Measurements from ENCODE around the gene GPR108.

GPR108 gene

DNA sequence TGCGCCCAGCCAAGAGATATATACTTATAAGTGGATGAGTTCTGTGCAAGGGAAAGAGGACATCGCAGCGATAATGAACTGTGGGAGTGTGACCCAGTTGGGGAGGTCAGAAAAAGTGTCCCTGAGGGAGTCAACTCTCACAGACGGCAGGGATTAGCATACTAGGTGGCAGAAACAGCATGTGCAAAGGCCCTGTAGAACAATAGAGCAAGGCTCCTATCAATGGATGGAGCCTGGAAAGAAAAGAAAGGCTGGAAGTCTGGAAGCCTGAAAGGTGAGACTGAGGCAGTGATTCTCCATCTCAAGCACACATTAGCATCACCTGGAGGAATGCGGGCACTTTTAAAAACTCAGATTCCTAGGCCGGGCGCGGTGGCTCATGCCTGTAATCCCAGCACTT is 46.0 kb downstream of the GPR108 start:
- Histone ChIP-seq H2AFZ (ENCODE audit: insufficient read depth, low read length, poor library complexity) (no peak overlapping the region), H2AK5ac (ENCODE audit: low read length) (no peak overlapping the region), H3K18ac (ENCODE audit: low read length) (no peak overlapping the region), H4K12ac (ENCODE audit: low read depth, low read length) (no peak overlapping the region), H3K4me3 (ENCODE audit: low read depth, low read length) (no peak overlapping the region), H3K23ac (ENCODE audit: low read length) (no peak overlapping the region), H4K91ac (ENCODE audit: low read depth, low read length) (no peak overlapping the region), H3K27ac (ENCODE audit: low read depth, low read length) (no peak overlapping the region), H4K8ac (ENCODE audit: low read depth, low read length) (no peak overlapping the region), H3K79me1 (ENCODE audit: low read length) (no peaks in the 10 kb centered on the region), H3K9me3 (ENCODE audit: insufficient read depth, low read depth, low read length) (peaks cover 5% of the 10 kb centered on the region), H3K14ac (ENCODE audit: low read length) (no peak overlapping the region), H2BK120ac (ENCODE audit: insufficient read depth, low read length, poor library complexity) (no peak overlapping the region), H3K9ac (ENCODE audit: low read length) (no peak overlapping the region), H3K4me1 (ENCODE audit: control insufficient read depth in 1 of 2, insufficient read depth in 2 of 2, low read length in 2 of 2) (no peaks in the 10 kb centered on the region), H3K4ac (ENCODE audit: low read depth, low read length) (no peak overlapping the region), H3K79me2 (ENCODE audit: control insufficient read depth, insufficient read depth, low read length, poor library complexity) (no peaks in the 10 kb centered on the region), H3K4me2 (ENCODE audit: low read length) (no peak overlapping the region), H3K36me3 (ENCODE audit: control insufficient read depth in 1 of 2, insufficient read depth in 2 of 2, low read length in 2 of 2) (no peaks in the 10 kb centered on the region), H3K27me3 (ENCODE audit: insufficient read depth, low read length) (no peaks in the 10 kb centered on the region), H2BK5ac (ENCODE audit: low read depth, low read length, poor library complexity) (no peak overlapping the region), H2BK12ac (ENCODE audit: low read length) (no peak overlapping the region)
- no CpG with 5 or more reads among the region's 8 CpGs for WGBS (ENCODE audit: extremely low coverage, insufficient coverage, insufficient read length)
- no peak for DNase-seq

DNA sequence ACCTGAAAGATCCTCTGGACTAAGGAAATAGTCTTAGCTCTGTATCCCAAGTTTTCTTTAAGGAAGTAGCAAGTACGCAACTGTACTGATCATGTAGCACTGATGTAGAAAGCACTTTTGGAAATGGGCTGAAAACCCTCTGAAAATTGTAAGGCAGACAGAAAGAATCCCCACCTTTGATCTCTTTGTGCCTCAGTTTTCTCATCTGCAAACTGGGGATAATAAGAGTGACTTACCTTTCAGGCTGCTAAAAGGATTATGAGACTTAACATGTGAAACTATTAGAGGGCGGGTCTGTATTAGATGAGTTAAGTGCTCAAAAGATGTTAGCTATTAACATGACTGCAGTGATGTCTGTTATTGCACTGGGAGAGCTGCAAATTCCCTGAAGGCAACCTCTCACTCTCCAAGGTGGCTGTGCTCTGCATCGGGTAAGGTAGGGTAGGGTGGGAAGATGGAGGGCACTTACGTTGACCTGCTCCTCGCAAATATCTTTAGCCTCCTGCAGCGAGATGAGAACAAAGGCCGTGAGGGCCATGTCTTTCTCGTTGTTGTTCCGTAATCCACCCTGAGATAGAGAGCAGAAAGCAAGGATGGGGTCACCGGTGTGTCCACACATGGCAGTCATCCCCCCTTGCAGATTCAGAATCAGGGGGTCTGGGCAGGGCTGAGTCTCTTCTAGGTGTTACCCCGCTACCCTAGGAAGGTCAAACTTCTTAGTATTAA is 47.1 kb downstream of the GPR108 start:
- H3K79me1 ChIP-seq (ENCODE audit: low read length): no peaks in the 10 kb centered on the region
- H3K27me3 ChIP-seq (ENCODE audit: insufficient read depth, low read length): no peaks in the 10 kb centered on the region
- H2AK5ac ChIP-seq (ENCODE audit: low read length): no peak overlapping the region
- no peak overlapping the region for H4K8ac ChIP-seq (ENCODE audit: low read depth, low read length)
- no peak overlapping the region for H2AFZ ChIP-seq (ENCODE audit: insufficient read depth, low read length, poor library complexity)
- no peak overlapping the region for H2BK12ac ChIP-seq (ENCODE audit: low read length)
- no peak overlapping the region for H2BK120ac ChIP-seq (ENCODE audit: insufficient read depth, low read length, poor library complexity)
- no peak overlapping the region for H3K4me2 ChIP-seq (ENCODE audit: low read length)
- H3K18ac ChIP-seq (ENCODE audit: low read length): no peak overlapping the region
- H3K23ac ChIP-seq (ENCODE audit: low read length): no peak overlapping the region
- no peaks in the 10 kb centered on the region for H3K79me2 ChIP-seq (ENCODE audit: control insufficient read depth, insufficient read depth, low read length, poor library complexity)
- peaks cover 5% of the 10 kb centered on the region for H3K9me3 ChIP-seq (ENCODE audit: insufficient read depth, low read depth, low read length)
- no peak overlapping the region for H4K12ac ChIP-seq (ENCODE audit: low read depth, low read length)
- H3K4me3 ChIP-seq (ENCODE audit: low read depth, low read length): no peak overlapping the region
- no peak for DNase-seq
- H4K91ac ChIP-seq (ENCODE audit: low read depth, low read length): no peak overlapping the region
- no peak overlapping the region for H3K27ac ChIP-seq (ENCODE audit: low read depth, low read length)
- H3K14ac ChIP-seq (ENCODE audit: low read length): no peak overlapping the region
- H2BK5ac ChIP-seq (ENCODE audit: low read depth, low read length, poor library complexity): no peak overlapping the region
- H3K4me1 ChIP-seq (ENCODE audit: control insufficient read depth in 1 of 2, insufficient read depth in 2 of 2, low read length in 2 of 2): no peaks in the 10 kb centered on the region
- no peak overlapping the region for H3K9ac ChIP-seq (ENCODE audit: low read length)
- H3K36me3 ChIP-seq (ENCODE audit: control insufficient read depth in 1 of 2, insufficient read depth in 2 of 2, low read length in 2 of 2): no peaks in the 10 kb centered on the region
- no CpG with 5 or more reads among the region's 11 CpGs for WGBS (ENCODE audit: extremely low coverage, insufficient coverage, insufficient read length)
- H3K4ac ChIP-seq (ENCODE audit: low read depth, low read length): no peak overlapping the region

GRCh38 chr19:6687114-6687513 is 50.3 kb downstream of the GPR108 start:
- Histone ChIP-seq H3K27ac (ENCODE audit: low read depth, low read length) (no peak overlapping the region), H3K36me3 (ENCODE audit: control insufficient read depth in 1 of 2, insufficient read depth in 2 of 2, low read length in 2 of 2) (no peaks in the 10 kb centered on the region), H3K4ac (ENCODE audit: low read depth, low read length) (no peak overlapping the region), H2BK5ac (ENCODE audit: low read depth, low read length, poor library complexity) (no peak overlapping the region), H3K9ac (ENCODE audit: low read length) (no peak overlapping the region), H3K4me3 (ENCODE audit: low read depth, low read length) (no peak overlapping the region), H3K79me2 (ENCODE audit: control insufficient read depth, insufficient read depth, low read length, poor library complexity) (no peaks in the 10 kb centered on the region), H3K14ac (ENCODE audit: low read length) (no peak overlapping the region), H4K91ac (ENCODE audit: low read depth, low read length) (no peak overlapping the region), H3K4me2 (ENCODE audit: low read length) (no peak overlapping the region), H3K23ac (ENCODE audit: low read length) (no peak overlapping the region), H2BK12ac (ENCODE audit: low read length) (no peak overlapping the region), H2AK5ac (ENCODE audit: low read length) (no peak overlapping the region), H2BK120ac (ENCODE audit: insufficient read depth, low read length, poor library complexity) (no peak overlapping the region), H3K79me1 (ENCODE audit: low read length) (no peaks in the 10 kb centered on the region), H2AFZ (ENCODE audit: insufficient read depth, low read length, poor library complexity) (no peak overlapping the region), H4K8ac (ENCODE audit: low read depth, low read length) (no peak overlapping the region), H3K18ac (ENCODE audit: low read length) (no peak overlapping the region), H3K27me3 (ENCODE audit: insufficient read depth, low read length) (no peaks in the 10 kb centered on the region), H3K4me1 (ENCODE audit: control insufficient read depth in 1 of 2, insufficient read depth in 2 of 2, low read length in 2 of 2) (no peaks in the 10 kb centered on the region), H3K9me3 (ENCODE audit: insufficient read depth, low read depth, low read length) (peaks cover 6% of the 10 kb centered on the region), H4K12ac (ENCODE audit: low read depth, low read length) (no peak overlapping the region)
- no peak for DNase-seq
- WGBS (ENCODE audit: extremely low coverage, insufficient coverage, insufficient read length): 100% methylated on average over 1 of the region's 5 CpGs

DNA sequence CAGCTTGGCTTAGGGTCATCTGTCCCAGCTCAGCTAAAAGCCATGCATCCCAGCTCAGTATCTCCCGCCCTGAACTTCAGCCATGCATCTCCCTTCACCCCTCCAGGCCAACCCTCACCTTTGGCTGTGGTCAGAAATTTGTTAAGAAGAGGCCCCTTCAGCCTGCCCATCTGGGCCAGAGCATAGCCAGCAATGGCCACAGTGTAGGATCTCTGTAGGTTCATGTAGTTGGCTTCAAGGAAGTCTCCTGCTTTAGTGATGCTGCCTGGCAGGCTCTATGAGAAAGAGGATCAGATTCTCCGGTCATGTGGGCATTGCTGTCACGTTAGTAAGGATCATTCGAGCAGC is 50.8 kb downstream of the GPR108 start:
- no peaks in the 10 kb centered on the region for H3K4me1 ChIP-seq (ENCODE audit: control insufficient read depth in 1 of 2, insufficient read depth in 2 of 2, low read length in 2 of 2)
- no peak overlapping the region for H2BK120ac ChIP-seq (ENCODE audit: insufficient read depth, low read length, poor library complexity)
- no peak for DNase-seq
- no peak overlapping the region for H3K4me2 ChIP-seq (ENCODE audit: low read length)
- no peaks in the 10 kb centered on the region for H3K79me2 ChIP-seq (ENCODE audit: control insufficient read depth, insufficient read depth, low read length, poor library complexity)
- H3K9me3 ChIP-seq (ENCODE audit: insufficient read depth, low read depth, low read length): peaks cover 6% of the 10 kb centered on the region
- H3K14ac ChIP-seq (ENCODE audit: low read length): no peak overlapping the region
- H2BK5ac ChIP-seq (ENCODE audit: low read depth, low read length, poor library complexity): no peak overlapping the region
- H3K27me3 ChIP-seq (ENCODE audit: insufficient read depth, low read length): no peaks in the 10 kb centered on the region
- H3K23ac ChIP-seq (ENCODE audit: low read length): no peak overlapping the region
- H2AFZ ChIP-seq (ENCODE audit: insufficient read depth, low read length, poor library complexity): no peak overlapping the region
- H2AK5ac ChIP-seq (ENCODE audit: low read length): no peak overlapping the region
- H3K9ac ChIP-seq (ENCODE audit: low read length): no peak overlapping the region
- no CpG with 5 or more reads among the region's 4 CpGs for WGBS (ENCODE audit: extremely low coverage, insufficient coverage, insufficient read length)
- no peak overlapping the region for H2BK12ac ChIP-seq (ENCODE audit: low read length)
- H4K8ac ChIP-seq (ENCODE audit: low read depth, low read length): no peak overlapping the region
- no peaks in the 10 kb centered on the region for H3K36me3 ChIP-seq (ENCODE audit: control insufficient read depth in 1 of 2, insufficient read depth in 2 of 2, low read length in 2 of 2)
- no peaks in the 10 kb centered on the region for H3K79me1 ChIP-seq (ENCODE audit: low read length)
- H4K91ac ChIP-seq (ENCODE audit: low read depth, low read length): no peak overlapping the region
- H3K4ac ChIP-seq (ENCODE audit: low read depth, low read length): no peak overlapping the region
- no peak overlapping the region for H3K18ac ChIP-seq (ENCODE audit: low read length)
- no peak overlapping the region for H3K27ac ChIP-seq (ENCODE audit: low read depth, low read length)
- no peak overlapping the region for H3K4me3 ChIP-seq (ENCODE audit: low read depth, low read length)
- no peak overlapping the region for H4K12ac ChIP-seq (ENCODE audit: low read depth, low read length)

Data from trophoblast cell (in vitro differentiated cells and primary cell).